ENCODE measurements around the gene BRCA2.
"Not testable (repeated sequence)": the region's sequence is repeated elsewhere in the genome, so short reads cannot be mapped to it uniquely, and the experiment has no call there.

Gene BRCA2

GRCh38 chr13:32334671-32335070, 19.4 kb downstream of the BRCA2 start:
- Histone ChIP-seq H3K4me3 (ENCODE audit: insufficient read depth, low read depth, low read length, poor library complexity, severe bottlenecking) (no peak overlapping the region), H3K36me3 (ENCODE audit: control insufficient read depth, insufficient read depth, low read length) (no peaks in the 10 kb centered on the region), H3K9me3 (ENCODE audit: control insufficient read depth, low read length) (no peaks in the 10 kb centered on the region), H3K4me1 (ENCODE audit: control insufficient read depth, insufficient read depth, low read length, poor library complexity, severe bottlenecking) (no peaks in the 10 kb centered on the region), H3K27ac (ENCODE audit: insufficient read depth, low read length, poor library complexity, severe bottlenecking) (no peak overlapping the region), H3K27me3 (replicated peaks; ENCODE audit: control insufficient read depth, insufficient read depth, low read length, poor library complexity, severe bottlenecking) (no peaks in the 10 kb centered on the region)
- no peak for DNase-seq

GRCh38 chr13:32340914-32341313, 25.6 kb downstream of the BRCA2 start:
- no peak overlapping the region for H3K27ac ChIP-seq (ENCODE audit: insufficient read depth, low read length, poor library complexity, severe bottlenecking)
- no peaks in the 10 kb centered on the region for H3K36me3 ChIP-seq (ENCODE audit: control insufficient read depth, insufficient read depth, low read length)
- H3K4me3 ChIP-seq (ENCODE audit: insufficient read depth, low read depth, low read length, poor library complexity, severe bottlenecking): no peak overlapping the region
- H3K4me1 ChIP-seq (ENCODE audit: control insufficient read depth, insufficient read depth, low read length, poor library complexity, severe bottlenecking): no peaks in the 10 kb centered on the region
- H3K9me3 ChIP-seq (ENCODE audit: control insufficient read depth, low read length): no peaks in the 10 kb centered on the region
- no peak for DNase-seq
- H3K27me3 ChIP-seq (replicated peaks; ENCODE audit: control insufficient read depth, insufficient read depth, low read length, poor library complexity, severe bottlenecking): no peaks in the 10 kb centered on the region

- no peak overlapping the region for H3K4me3 ChIP-seq (ENCODE audit: insufficient read depth, low read depth, low read length, poor library complexity, severe bottlenecking)
- H3K27me3 ChIP-seq (replicated peaks; ENCODE audit: control insufficient read depth, insufficient read depth, low read length, poor library complexity, severe bottlenecking): no peaks in the 10 kb centered on the region
- no peaks in the 10 kb centered on the region for H3K36me3 ChIP-seq (ENCODE audit: control insufficient read depth, insufficient read depth, low read length)
- H3K4me1 ChIP-seq (ENCODE audit: control insufficient read depth, insufficient read depth, low read length, poor library complexity, severe bottlenecking): no peaks in the 10 kb centered on the region
- H3K9me3 ChIP-seq (ENCODE audit: control insufficient read depth, low read length): no peaks in the 10 kb centered on the region
- no peak for DNase-seq
- no peak overlapping the region for H3K27ac ChIP-seq (ENCODE audit: insufficient read depth, low read length, poor library complexity, severe bottlenecking)
Measured at GRCh38 chr13:32347651-32348050, 32.3 kb downstream of the BRCA2 start.

GRCh38 chr13:32350839-32351441, 35.6 kb downstream of the BRCA2 start:
- H3K4me1 ChIP-seq (ENCODE audit: control insufficient read depth, insufficient read depth, low read length, poor library complexity, severe bottlenecking); H3K27me3 ChIP-seq (replicated peaks; ENCODE audit: control insufficient read depth, insufficient read depth, low read length, poor library complexity, severe bottlenecking); H3K27ac ChIP-seq (ENCODE audit: insufficient read depth, low read length, poor library complexity, severe bottlenecking); H3K9me3 ChIP-seq (ENCODE audit: control insufficient read depth, low read length); DNase-seq; H3K36me3 ChIP-seq (ENCODE audit: control insufficient read depth, insufficient read depth, low read length); H3K4me3 ChIP-seq (ENCODE audit: insufficient read depth, low read depth, low read length, poor library complexity, severe bottlenecking): not testable (repeated sequence)

GRCh38 chr13:32354040-32354439, 38.7 kb downstream of the BRCA2 start:
- DNase-seq: no peak
- Histone ChIP-seq H3K9me3 (ENCODE audit: control insufficient read depth, low read length) (no peaks in the 10 kb centered on the region), H3K4me1 (ENCODE audit: control insufficient read depth, insufficient read depth, low read length, poor library complexity, severe bottlenecking) (no peaks in the 10 kb centered on the region), H3K4me3 (ENCODE audit: insufficient read depth, low read depth, low read length, poor library complexity, severe bottlenecking) (no peak overlapping the region), H3K36me3 (ENCODE audit: control insufficient read depth, insufficient read depth, low read length) (no peaks in the 10 kb centered on the region), H3K27me3 (replicated peaks; ENCODE audit: control insufficient read depth, insufficient read depth, low read length, poor library complexity, severe bottlenecking) (no peaks in the 10 kb centered on the region), H3K27ac (ENCODE audit: insufficient read depth, low read length, poor library complexity, severe bottlenecking) (no peak overlapping the region)

- DNase-seq; H3K27ac ChIP-seq (ENCODE audit: insufficient read depth, low read length, poor library complexity, severe bottlenecking); H3K36me3 ChIP-seq (ENCODE audit: control insufficient read depth, insufficient read depth, low read length); H3K27me3 ChIP-seq (replicated peaks; ENCODE audit: control insufficient read depth, insufficient read depth, low read length, poor library complexity, severe bottlenecking); H3K4me1 ChIP-seq (ENCODE audit: control insufficient read depth, insufficient read depth, low read length, poor library complexity, severe bottlenecking); H3K9me3 ChIP-seq (ENCODE audit: control insufficient read depth, low read length); H3K4me3 ChIP-seq (ENCODE audit: insufficient read depth, low read depth, low read length, poor library complexity, severe bottlenecking): not testable (repeated sequence)
Measured at GRCh38 chr13:32355935-32356334, 40.6 kb downstream of the BRCA2 start.

GRCh38 chr13:32362574-32362973, 47.3 kb downstream of the BRCA2 start:
- no peak for DNase-seq
- no peak overlapping the region for H3K4me3 ChIP-seq (ENCODE audit: insufficient read depth, low read depth, low read length, poor library complexity, severe bottlenecking)

GRCh38 chr13:32370805-32371204, 55.5 kb downstream of the BRCA2 start:
- Histone ChIP-seq H3K4me3 (ENCODE audit: insufficient read depth, low read depth, low read length, poor library complexity, severe bottlenecking) (no peak overlapping the region), H3K27me3 (replicated peaks; ENCODE audit: control insufficient read depth, insufficient read depth, low read length, poor library complexity, severe bottlenecking) (no peaks in the 10 kb centered on the region), H3K27ac (ENCODE audit: insufficient read depth, low read length, poor library complexity, severe bottlenecking) (no peak overlapping the region), H3K36me3 (ENCODE audit: control insufficient read depth, insufficient read depth, low read length) (no peaks in the 10 kb centered on the region), H3K9me3 (ENCODE audit: control insufficient read depth, low read length) (no peaks in the 10 kb centered on the region), H3K4me1 (ENCODE audit: control insufficient read depth, insufficient read depth, low read length, poor library complexity, severe bottlenecking) (no peaks in the 10 kb centered on the region)
- DNase-seq: no peak

More at GRCh38 chr13:32362574-32362973, 47.3 kb downstream of the BRCA2 start:
- Histone ChIP-seq H3K36me3 (ENCODE audit: control insufficient read depth, insufficient read depth, low read length) (no peaks in the 10 kb centered on the region), H3K9me3 (ENCODE audit: control insufficient read depth, low read length) (no peaks in the 10 kb centered on the region), H3K27me3 (replicated peaks; ENCODE audit: control insufficient read depth, insufficient read depth, low read length, poor library complexity, severe bottlenecking) (no peaks in the 10 kb centered on the region), H3K4me1 (ENCODE audit: control insufficient read depth, insufficient read depth, low read length, poor library complexity, severe bottlenecking) (no peaks in the 10 kb centered on the region), H3K27ac (ENCODE audit: insufficient read depth, low read length, poor library complexity, severe bottlenecking) (no peak overlapping the region)

- DNase-seq: no peak
- H3K9me3 ChIP-seq (ENCODE audit: control insufficient read depth, low read length): no peaks in the 10 kb centered on the region
- no peaks in the 10 kb centered on the region for H3K4me1 ChIP-seq (ENCODE audit: control insufficient read depth, insufficient read depth, low read length, poor library complexity, severe bottlenecking)
- H3K4me3 ChIP-seq (ENCODE audit: insufficient read depth, low read depth, low read length, poor library complexity, severe bottlenecking): no peak overlapping the region
- no peaks in the 10 kb centered on the region for H3K27me3 ChIP-seq (replicated peaks; ENCODE audit: control insufficient read depth, insufficient read depth, low read length, poor library complexity, severe bottlenecking)
- no peak overlapping the region for H3K27ac ChIP-seq (ENCODE audit: insufficient read depth, low read length, poor library complexity, severe bottlenecking)
- H3K36me3 ChIP-seq (ENCODE audit: control insufficient read depth, insufficient read depth, low read length): no peaks in the 10 kb centered on the region
Measured at GRCh38 chr13:32376642-32377415, 61.5 kb downstream of the BRCA2 start.

GRCh38 chr13:32378012-32378411, 62.7 kb downstream of the BRCA2 start:
- no peak overlapping the region for H3K27ac ChIP-seq (ENCODE audit: insufficient read depth, low read length, poor library complexity, severe bottlenecking)
- H3K4me1 ChIP-seq (ENCODE audit: control insufficient read depth, insufficient read depth, low read length, poor library complexity, severe bottlenecking): no peaks in the 10 kb centered on the region
- H3K9me3 ChIP-seq (ENCODE audit: control insufficient read depth, low read length): no peaks in the 10 kb centered on the region
- H3K4me3 ChIP-seq (ENCODE audit: insufficient read depth, low read depth, low read length, poor library complexity, severe bottlenecking): no peak overlapping the region
- DNase-seq: no peak
- H3K36me3 ChIP-seq (ENCODE audit: control insufficient read depth, insufficient read depth, low read length): no peaks in the 10 kb centered on the region
- no peaks in the 10 kb centered on the region for H3K27me3 ChIP-seq (replicated peaks; ENCODE audit: control insufficient read depth, insufficient read depth, low read length, poor library complexity, severe bottlenecking)

Measured in effector memory CD4-positive, alpha-beta T cell (primary cell).